Ishikawa (cell line): ENCODE data around the gene C12orf50.

Experiments used
- EP300 ChIP-seq: IDR thresholded peaks from 2 replicates; pipeline ENCODE4 v1.6.1; 2012; ENCODE audit warnings: borderline replicate concordance
- NFIC ChIP-seq: IDR thresholded peaks from 2 replicates; pipeline ENCODE4 v1.6.1; 2012

DNA sequence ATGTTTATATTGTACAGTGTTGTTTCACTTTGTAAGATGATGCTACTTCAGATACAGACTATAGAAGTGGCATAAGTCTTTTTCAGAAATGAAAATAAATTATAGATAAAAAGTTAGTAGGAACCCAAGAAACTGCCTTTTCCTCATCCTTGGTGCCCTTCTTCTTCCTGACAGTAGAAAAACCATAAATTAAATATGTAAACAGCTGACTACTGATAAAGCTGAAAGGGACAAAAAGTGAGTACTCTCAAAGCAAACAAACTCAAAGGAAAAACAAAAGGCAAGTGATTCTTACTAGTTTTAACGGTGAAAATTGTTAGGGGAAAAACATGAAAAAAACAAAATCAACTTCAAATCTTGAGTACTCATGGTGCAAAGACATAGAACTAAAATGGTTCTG is 8.6 kb upstream of the C12orf50 start:
- no peak for TF ChIP-seq EP300
- TF ChIP-seq NFIC, result no peak
